ENCODE measurements around the gene ERBB4. TPM values are rescaled to one million over a fixed set of nuclear protein-coding genes. Genes with fewer than 3 reads are reported as not detected.

The ERBB4 gene
- total and polyA plus RNA-seq, 9 donors = 0.08 to 22.3 (median 1.2) TPM

GRCh38 chr2:211673133-211673905 is 865.3 kb downstream of the ERBB4 start:
- Histone ChIP-seq H3K27me3 (no peaks in the 10 kb centered on the region), H3K9me3 (no peaks in the 10 kb centered on the region), H3K4me3 (no peak overlapping the region), H3K4me1 (ENCODE audit: insufficient read depth) (no peaks in the 10 kb centered on the region), H3K27ac (no peak overlapping the region), H3K36me3 (no peaks in the 10 kb centered on the region)
- intact Hi-C loops (cut with DNase I) = no loop called here
- 33 to 50% (median 41%) methylated on average over 3 of the region's 3 CpGs for WGBS, 3 donors
- DNase-seq = no peak
- TF ChIP-seq EP300 (IDR thresholded peaks at IDR 0.05) (no peak), POLR2A (IDR thresholded peaks at IDR 0.05) (no peak), CTCF (IDR thresholded peaks at IDR 0.05) (no peak)

- H3K9me3 ChIP-seq = no peaks in the 10 kb centered on the region
- DNase-seq = no peak
- no peaks in the 10 kb centered on the region for H3K36me3 ChIP-seq
- H3K4me1 ChIP-seq (ENCODE audit: insufficient read depth) = no peaks in the 10 kb centered on the region
- TF ChIP-seq CTCF (IDR thresholded peaks at IDR 0.05) = no peak
- no peak for TF ChIP-seq POLR2A (IDR thresholded peaks at IDR 0.05)
- TF ChIP-seq EP300 (IDR thresholded peaks at IDR 0.05) = no peak
- 63 to 74% (median 69%) methylated on average over 1 of the region's 1 CpG for WGBS, 3 donors
- intact Hi-C loops (cut with DNase I) = no loop called here
- H3K27ac ChIP-seq = no peak overlapping the region
- no peaks in the 10 kb centered on the region for H3K27me3 ChIP-seq
- no peak overlapping the region for H3K4me3 ChIP-seq
Observed at GRCh38 chr2:211671977-211672376, 866.6 kb downstream of the ERBB4 start.

- Histone ChIP-seq H3K4me3 (no peak overlapping the region), H3K4me1 (ENCODE audit: insufficient read depth) (no peaks in the 10 kb centered on the region), H3K9me3 (no peaks in the 10 kb centered on the region), H3K27ac (no peak overlapping the region), H3K36me3 (no peaks in the 10 kb centered on the region), H3K27me3 (no peaks in the 10 kb centered on the region)
- no peak for DNase-seq
- intact Hi-C loops (cut with DNase I) = no loop called here
- WGBS, 3 donors = 70 to 74% (median 72%) methylated on average over 2 of the region's 2 CpGs
- TF ChIP-seq CTCF (IDR thresholded peaks at IDR 0.05) (no peak), EP300 (IDR thresholded peaks at IDR 0.05) (no peak), POLR2A (IDR thresholded peaks at IDR 0.05) (no peak)
Observed at GRCh38 chr2:211665299-211665698, 873.3 kb downstream of the ERBB4 start.

- Histone ChIP-seq H3K4me1 (ENCODE audit: insufficient read depth) (no peaks in the 10 kb centered on the region), H3K9me3 (no peaks in the 10 kb centered on the region), H3K4me3 (no peak overlapping the region), H3K27ac (no peak overlapping the region), H3K27me3 (no peaks in the 10 kb centered on the region), H3K36me3 (no peaks in the 10 kb centered on the region)
- TF ChIP-seq POLR2A (IDR thresholded peaks at IDR 0.05) = no peak
- no peak for TF ChIP-seq EP300 (IDR thresholded peaks at IDR 0.05)
- TF ChIP-seq CTCF (IDR thresholded peaks at IDR 0.05) = no peak
- WGBS, 3 donors = 72 to 80% (median 76%) methylated on average over 2 of the region's 2 CpGs
- DNase-seq = no peak
- intact Hi-C loops (cut with DNase I) = no loop called here
Observed at GRCh38 chr2:211664321-211664720, 874.3 kb downstream of the ERBB4 start.

Data from ovary (tissue), 9 donors.